SK-N-MC (cell line): ENCODE measurements around the gene ACSL3.

Experiments used
- EZH2 ChIP-seq: fragments of 200-600 bp; sonication (generic); IDR thresholded peaks from one replicate; pipeline ENCODE4 v1.6.1; 2017; ENCODE audit warnings: antibody characterized with exemption
- FOXP2 ChIP-seq: optimal IDR thresholded peaks from 2 replicates; pipeline ENCODE3; 2011; ENCODE audit warnings: mild to moderate bottlenecking, moderate library complexity; ENCODE audit not compliant: insufficient read depth; ENCODE audit errors: extremely low read length, control extremely low read depth
- POLR2AphosphoS5 ChIP-seq: IDR thresholded peaks from 2 replicates; pipeline ENCODE4 v1.6.1; 2012; ENCODE audit warnings: mild to moderate bottlenecking, low read depth, low read length, borderline replicate concordance

DNA sequence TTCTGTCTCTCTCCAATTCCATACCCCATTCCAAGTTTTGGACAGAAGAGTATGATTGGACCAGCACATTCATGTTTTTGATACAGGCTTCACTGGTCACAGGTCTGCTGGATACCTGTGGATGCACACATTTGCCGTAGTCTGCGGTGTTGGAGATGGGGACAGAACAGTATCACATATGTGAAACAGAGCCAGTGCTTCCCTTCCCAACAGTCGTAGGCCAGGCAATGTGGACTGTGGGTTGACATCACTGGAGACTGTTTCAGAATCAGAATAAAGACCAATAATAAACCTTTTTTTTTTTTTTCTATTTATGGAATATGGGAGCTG is 18.7 kb downstream of the ACSL3 start:
- TF ChIP-seq EZH2, result no peak
- no peak for TF ChIP-seq FOXP2
- no peak for TF ChIP-seq POLR2AphosphoS5
